Hematopoietic multipotent progenitor cell treated with erythropoietin and hydrocortisone succinate and interleukin-3 and kit ligand, for 15 days (in vitro differentiated cells): ENCODE data around the gene MDK.
A peak's percentile ranks its signal among the peaks of the same experiment; 100 is the strongest.

ENCODE experiments used
- DNase-seq: peaks from one replicate; pipeline ENCODE4 v3.0.0-alpha.2; 2015; ENCODE audit warnings: low spot score

The MDK gene

GRCh38 chr11:46404476-46405017 is 23.1 kb downstream of the MDK start:
- no peak for DNase-seq

GRCh38 chr11:46407635-46408034 is 26.2 kb downstream of the MDK start:
- no peak for DNase-seq

- no peak for DNase-seq
Measured at GRCh38 chr11:46408407-46408986, 27.0 kb downstream of the MDK start.

- no peak for DNase-seq
Measured at GRCh38 chr11:46410021-46410420, 28.6 kb downstream of the MDK start.

GRCh38 chr11:46413760-46414465 is 32.4 kb downstream of the MDK start:
- DNase-seq: no peak

GRCh38 chr11:46414466-46414796 is 33.0 kb downstream of the MDK start:
- peak; percentile 52 for DNase-seq

- no peak for DNase-seq
Measured at GRCh38 chr11:46414879-46415278, 33.4 kb downstream of the MDK start.

- DNase-seq: no peak
Measured at GRCh38 chr11:46417711-46418110, 36.2 kb downstream of the MDK start.

GRCh38 chr11:46418751-46419150 is 37.3 kb downstream of the MDK start:
- no peak for DNase-seq

- no peak for DNase-seq
Measured at GRCh38 chr11:46420513-46420912, 39.0 kb downstream of the MDK start.

- no peak for DNase-seq
Measured at GRCh38 chr11:46421257-46421880, 39.9 kb downstream of the MDK start.

- no peak for DNase-seq
Measured at GRCh38 chr11:46422588-46422987, 41.1 kb downstream of the MDK start.

GRCh38 chr11:46426233-46426991 is 44.9 kb downstream of the MDK start:
- DNase-seq: no peak

- DNase-seq: peak; percentile 22
Measured at GRCh38 chr11:46427364-46427763, 45.9 kb downstream of the MDK start.

GRCh38 chr11:46429717-46430116 is 48.2 kb downstream of the MDK start:
- DNase-seq: no peak

GRCh38 chr11:46431211-46431610 is 49.7 kb downstream of the MDK start:
- no peak for DNase-seq
